Stimulated activated CD4-positive, alpha-beta T cell treated with anti-CD3 and anti-CD28 coated beads, Interleukin-4, amount 100 ng/mL, for 4 hours (primary cell): Measurements from ENCODE around the gene SYT7.
"Not testable (repeated sequence)": the region's sequence is repeated elsewhere in the genome, so short reads cannot be mapped to it uniquely, and the experiment has no call there.

Experiments
- DNase-seq, 2 experiments: peaks; one replicate each; pipeline ENCODE4 v3.0.0-alpha.2; 2020

The SYT7 gene

GRCh38 chr11:61496602-61497400 is 84.1 kb downstream of the SYT7 start:
- no peak for DNase-seq

GRCh38 chr11:61495801-61496601 is 84.9 kb downstream of the SYT7 start:
- no peak for DNase-seq

GRCh38 chr11:61494381-61494961 is 86.4 kb downstream of the SYT7 start:
- no peak for DNase-seq

GRCh38 chr11:61491736-61492395 is 89.0 kb downstream of the SYT7 start:
- DNase-seq, result no peak

- DNase-seq, result no peak
Measured at GRCh38 chr11:61489833-61490721, 90.8 kb downstream of the SYT7 start.

GRCh38 chr11:61488651-61489291 is 92.1 kb downstream of the SYT7 start:
- no peak for DNase-seq

- DNase-seq, result no peak
Measured at GRCh38 chr11:61487342-61488025, 93.4 kb downstream of the SYT7 start.

GRCh38 chr11:61486779-61487178 is 94.1 kb downstream of the SYT7 start:
- DNase-seq, result no peak

- no peak for DNase-seq
Measured at GRCh38 chr11:61486011-61486620, 94.8 kb downstream of the SYT7 start.

- no peak for DNase-seq
Measured at GRCh38 chr11:61485080-61485479, 95.8 kb downstream of the SYT7 start.

- DNase-seq, result no peak
Measured at GRCh38 chr11:61484541-61484940, 96.3 kb downstream of the SYT7 start.

- peak in 1 of 2 experiments; percentile 17 for DNase-seq
Measured at GRCh38 chr11:61482513-61482912, 98.4 kb downstream of the SYT7 start.

GRCh38 chr11:61481806-61482205 is 99.1 kb downstream of the SYT7 start:
- DNase-seq, result no peak

- DNase-seq, result no peak
Measured at GRCh38 chr11:61480994-61481335, 99.9 kb downstream of the SYT7 start.

GRCh38 chr11:61480261-61480993 is 100.4 kb downstream of the SYT7 start:
- DNase-seq, result no peak

GRCh38 chr11:61479360-61480058 is 101.4 kb downstream of the SYT7 start:
- DNase-seq, result not testable (repeated sequence)

- DNase-seq, result peak; percentile 34 to 47
Measured at GRCh38 chr11:61477727-61478148, 103.1 kb downstream of the SYT7 start.

GRCh38 chr11:61477126-61477525 is 103.8 kb downstream of the SYT7 start:
- no peak for DNase-seq

- no peak for DNase-seq
Measured at GRCh38 chr11:61476371-61476770, 104.5 kb downstream of the SYT7 start.
